SK-N-SH (cell line): ENCODE data around the gene PTPDC1.

Experiments
- CTCF ChIP-seq: fragments of 200-600 bp; sonication (generic); IDR thresholded peaks from 2 replicates; pipeline ENCODE4 v1.6.1; 2017; ENCODE audit warnings: antibody characterized with exemption, mild to moderate bottlenecking, moderate library complexity
- EP300 ChIP-seq, 2 experiments: IDR thresholded peaks; 2 replicates each; pipeline versions ENCODE4 v1.4.0 to v1.6.1; 2012; ENCODE audit warnings: borderline replicate concordance in 1 of 2, low read depth in 1 of 2, low read length in 1 of 2
- FOXM1 ChIP-seq: IDR thresholded peaks from 2 replicates; pipeline ENCODE4 v1.4.0; 2012; ENCODE audit warnings: low read depth, mild to moderate bottlenecking
- GABPA ChIP-seq: IDR thresholded peaks from 2 replicates; pipeline ENCODE4 v1.4.0; 2012; ENCODE audit warnings: low read depth, mild to moderate bottlenecking
- JUND ChIP-seq: IDR thresholded peaks from 2 replicates; pipeline ENCODE4 v1.4.0; 2012
- NRF1 ChIP-seq: IDR thresholded peaks from 2 replicates; pipeline ENCODE4 v1.6.1; 2012; ENCODE audit warnings: low read depth, mild to moderate bottlenecking, low read length
- SMC3 ChIP-seq: IDR thresholded peaks from 2 replicates; pipeline ENCODE4 v1.6.1; 2012; ENCODE audit warnings: low read depth, low read length, improper control_type of control experiment
- USF2 ChIP-seq: fragments of 150-350 bp; IDR thresholded peaks from 2 replicates; pipeline ENCODE4 v1.6.1; 2017; ENCODE audit warnings: antibody characterized with exemption, low read length, low read depth, borderline replicate concordance
- YY1 ChIP-seq: IDR thresholded peaks from 2 replicates; pipeline ENCODE4 v1.4.0; 2012; ENCODE audit warnings: low read depth, mild to moderate bottlenecking

GRCh38 chr9:94111446-94111845 is 27.2 kb downstream of the PTPDC1 start:
- TF ChIP-seq FOXM1 (no peak), JUND (no peak), CTCF (no peak), GABPA (no peak), USF2 (no peak), SMC3 (no peak), NRF1 (no peak), YY1 (no peak), EP300 (IDR thresholded peaks at IDR 0.05; ENCODE audit: borderline replicate concordance in 1 of 2, low read depth in 1 of 2, low read length in 1 of 2) (no peak)
